Measurements from ENCODE around the gene LRBA.
"Not testable (repeated sequence)": the region's sequence is repeated elsewhere in the genome, so short reads cannot be mapped to it uniquely, and the experiment has no call there.

LRBA gene

DNA sequence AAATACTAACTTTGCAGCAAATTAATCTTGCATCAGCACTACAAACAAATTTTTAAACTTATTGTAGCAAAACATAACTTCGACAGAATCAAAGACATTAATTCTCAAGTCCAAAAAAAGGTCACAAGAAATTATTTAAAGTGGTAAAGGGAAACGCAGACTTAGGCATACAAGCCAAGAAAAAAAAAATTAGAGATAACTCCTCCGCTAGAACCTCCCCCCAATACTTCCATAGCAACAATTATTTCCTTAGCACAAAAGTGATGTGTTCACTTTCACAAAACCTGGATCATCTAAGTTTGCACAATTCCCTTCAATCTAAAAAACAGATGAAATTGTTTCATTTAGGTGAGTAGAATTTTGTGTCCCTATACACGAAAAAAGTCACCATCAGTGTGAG, 1.1 kb downstream of the LRBA start:
- no peak for DNase-seq

DNA sequence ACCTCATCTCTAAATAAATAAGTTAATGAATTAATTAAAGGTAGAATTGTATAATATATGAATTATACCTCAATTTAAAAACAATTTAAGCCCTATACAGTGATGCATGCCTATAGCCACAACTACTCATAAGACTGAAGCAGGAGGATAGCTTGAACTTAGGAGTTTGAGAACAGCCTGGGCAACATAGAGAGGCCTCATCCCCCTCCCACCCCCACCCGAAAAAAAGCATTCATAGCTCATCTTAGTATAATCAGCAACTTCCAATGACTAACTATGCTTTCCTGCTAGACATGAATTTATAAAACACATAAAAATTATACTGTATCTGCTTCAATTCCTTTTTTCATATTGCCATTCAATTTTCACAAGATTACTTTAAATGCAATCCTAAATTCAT, 1.6 kb downstream of the LRBA start:
- DNase-seq = no peak

DNA sequence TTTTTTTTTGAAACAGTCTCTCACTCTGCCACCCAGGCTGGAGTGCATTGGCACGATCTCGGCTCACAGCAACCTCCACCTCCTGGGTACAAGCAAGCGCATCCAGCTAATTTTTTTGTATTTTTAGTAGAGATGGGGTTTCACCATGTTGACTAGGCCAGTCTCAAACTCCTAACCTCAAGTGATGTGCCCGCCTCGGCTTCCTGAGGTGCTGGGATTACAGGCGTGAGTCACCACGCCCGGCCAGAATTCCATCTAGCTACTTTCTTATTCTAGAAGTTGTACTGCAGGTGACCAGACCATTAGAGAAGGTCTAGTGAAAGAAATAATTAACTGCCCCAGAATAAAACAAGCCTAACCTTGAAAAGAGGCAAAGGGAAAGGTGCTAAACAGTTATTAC, 2.3 kb downstream of the LRBA start:
- DNase-seq = no peak

- DNase-seq = no peak
Measured at GRCh38 chr4:151012376-151012775, 2.7 kb downstream of the LRBA start.

- no peak for DNase-seq
Measured at GRCh38 chr4:151004222-151004621, 10.9 kb downstream of the LRBA start.

DNA sequence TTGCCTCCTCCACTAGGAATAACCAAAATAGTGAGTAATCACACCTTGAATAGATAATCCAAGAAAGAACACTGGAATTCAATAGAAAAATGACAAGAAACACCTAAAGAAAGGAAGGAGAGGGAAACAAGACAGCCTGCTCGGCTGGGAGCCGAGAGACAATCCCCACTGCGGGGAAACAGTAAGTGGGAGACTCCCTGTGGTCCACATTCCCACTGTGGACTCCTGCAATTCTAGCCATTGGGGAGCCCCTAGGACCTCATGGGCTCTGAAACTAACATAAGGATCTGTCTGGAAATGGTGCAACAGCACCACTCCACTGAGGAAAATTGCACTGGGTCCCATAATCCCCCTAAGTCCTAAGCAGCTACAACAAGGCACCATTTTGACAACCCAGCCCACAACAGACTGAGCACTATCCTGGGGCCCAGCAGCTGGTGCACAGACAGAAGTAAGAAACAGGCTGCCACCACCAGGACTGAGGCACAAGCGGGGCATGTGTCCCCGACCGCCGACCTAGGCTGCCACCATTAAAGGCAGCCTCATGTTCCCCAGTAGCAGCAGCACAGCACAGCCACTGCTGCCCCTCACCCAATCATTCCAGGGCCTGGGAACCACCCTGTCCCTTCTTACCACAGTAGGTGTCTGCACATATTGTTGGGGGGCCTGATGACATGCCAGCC, 14.2 kb downstream of the LRBA start:
- DNase-seq = no peak

DNA sequence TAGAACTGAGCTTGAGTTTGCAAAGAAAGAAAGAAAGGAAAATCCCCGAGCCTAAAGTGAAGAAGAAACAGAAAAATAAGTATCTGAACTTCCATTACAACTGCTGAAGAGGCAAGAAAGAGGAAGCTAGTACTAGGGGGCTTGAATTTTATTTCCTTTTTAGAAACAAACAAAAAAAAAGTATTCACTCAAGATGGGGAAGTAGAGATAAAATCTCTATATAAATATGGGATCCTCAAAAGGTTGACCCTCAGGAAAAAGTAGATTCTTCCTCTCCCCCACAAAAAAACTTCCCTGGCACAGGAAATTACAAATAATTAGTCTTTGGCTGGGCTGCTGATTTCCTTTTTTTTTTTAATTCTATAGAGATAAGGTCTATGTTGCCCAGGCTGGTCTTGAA, 16.0 kb downstream of the LRBA start:
- DNase-seq = no peak

DNA sequence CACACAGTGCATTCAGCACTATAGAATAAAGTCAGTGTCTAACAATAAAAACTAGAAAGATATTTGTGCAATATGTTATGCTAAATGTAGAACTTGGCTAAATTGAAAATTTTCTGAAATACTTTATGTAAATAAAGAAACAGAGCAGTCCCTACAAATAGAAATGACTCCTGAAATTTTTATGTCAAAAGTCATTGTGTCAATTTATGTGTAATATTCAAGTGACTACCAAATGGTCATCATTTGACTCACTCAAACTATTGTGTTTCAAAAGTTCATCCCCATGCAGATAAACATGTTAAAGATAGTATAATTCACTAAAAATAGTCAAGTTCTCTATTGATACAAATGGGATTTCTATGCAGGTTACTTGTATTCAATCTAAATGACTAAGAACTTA, 17.9 kb downstream of the LRBA start:
- DNase-seq = no peak

DNA sequence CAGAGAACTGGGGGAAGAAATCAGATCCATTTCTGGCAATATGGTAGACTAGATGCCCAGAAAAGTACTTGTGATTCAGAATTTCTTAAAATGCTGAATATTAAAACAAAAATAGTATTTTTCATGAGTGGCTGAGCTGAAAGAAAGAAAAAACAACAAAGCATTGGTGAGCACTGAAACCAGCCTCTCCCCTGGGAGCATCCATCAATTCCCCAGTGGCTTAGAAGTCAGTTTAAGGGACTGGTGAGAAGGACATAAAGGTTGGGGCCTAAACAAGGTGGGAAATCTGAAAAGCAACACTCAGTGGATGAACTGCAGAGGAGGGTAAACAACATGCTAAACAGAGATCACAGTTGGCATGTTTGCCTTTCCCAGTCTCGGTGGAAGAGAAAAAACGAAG, 20.4 kb downstream of the LRBA start:
- DNase-seq = no peak

DNA sequence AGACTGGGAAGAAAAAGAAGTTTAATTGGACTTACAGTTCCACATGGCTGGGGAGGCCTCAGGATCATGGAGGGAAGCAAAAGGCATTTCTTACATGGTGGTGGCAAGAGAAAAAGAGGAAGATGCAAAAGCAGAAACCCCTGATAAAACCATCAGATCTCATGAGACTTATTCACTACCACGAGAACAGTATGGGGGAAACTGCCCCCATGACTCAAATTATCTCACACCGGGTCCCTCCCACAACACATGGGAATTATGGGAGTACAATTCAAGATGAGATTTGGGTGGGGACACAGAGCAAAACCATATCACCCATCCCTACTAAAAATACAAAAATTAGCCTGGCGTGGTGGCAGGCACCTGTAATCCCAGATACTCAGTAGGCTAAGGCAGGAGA, 21.5 kb downstream of the LRBA start:
- not testable (repeated sequence) for DNase-seq

DNA sequence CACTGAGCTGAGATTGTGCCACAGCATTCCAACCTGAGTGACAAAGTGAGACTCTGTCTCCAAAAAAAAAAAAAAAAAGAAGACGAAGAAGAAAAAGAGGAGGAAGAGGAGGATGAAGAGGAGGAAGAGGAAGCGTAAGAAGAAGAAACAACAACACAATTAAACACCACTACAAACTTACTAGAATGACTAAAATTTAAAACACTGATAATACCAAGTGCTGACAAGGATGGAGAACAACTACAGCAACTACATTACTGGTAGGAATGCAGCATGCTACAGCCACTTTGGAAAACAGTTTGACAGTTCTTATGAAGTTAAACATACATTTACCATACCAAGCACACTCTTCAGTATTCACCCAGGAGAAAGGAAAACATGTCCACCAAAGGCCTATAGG, 24.1 kb downstream of the LRBA start:
- no peak for DNase-seq

DNA sequence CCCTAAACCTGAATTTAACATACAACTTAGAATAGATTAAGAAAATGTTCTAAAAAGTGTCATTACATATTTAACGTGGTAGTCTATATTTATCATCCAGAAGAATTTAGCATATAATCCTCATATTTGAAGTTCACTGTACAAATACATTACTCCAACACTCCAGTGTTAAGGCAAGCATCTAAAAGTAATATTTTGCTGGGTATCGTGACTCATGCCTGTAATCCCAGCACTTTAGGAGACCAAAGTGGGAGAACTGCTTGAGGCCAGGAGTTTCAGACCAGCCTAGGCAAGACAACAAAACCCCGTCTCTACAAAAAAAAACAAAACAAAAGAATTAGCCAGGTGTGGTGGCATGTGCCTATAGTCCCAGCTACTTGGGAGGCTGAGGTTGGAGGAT, 24.8 kb downstream of the LRBA start:
- no peak for DNase-seq

DNA sequence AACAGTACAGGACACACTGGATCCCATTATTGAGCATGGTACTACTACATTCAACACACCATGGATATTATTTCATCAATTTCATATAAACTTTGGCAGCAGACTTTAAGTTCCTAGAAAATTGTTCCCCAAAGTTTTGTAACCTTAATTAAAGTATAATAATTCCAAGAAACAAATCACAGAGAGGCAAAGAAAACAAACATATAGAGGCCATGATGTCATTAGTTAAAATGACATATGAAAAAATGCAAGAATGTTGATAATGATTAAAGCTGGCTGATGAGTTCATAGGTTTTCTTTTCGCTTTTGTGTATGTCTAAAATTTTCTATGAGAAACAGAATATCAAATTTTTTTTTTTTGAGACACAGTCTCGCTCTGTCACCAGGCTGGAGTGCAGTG, 26.8 kb downstream of the LRBA start:
- no peak for DNase-seq

DNA sequence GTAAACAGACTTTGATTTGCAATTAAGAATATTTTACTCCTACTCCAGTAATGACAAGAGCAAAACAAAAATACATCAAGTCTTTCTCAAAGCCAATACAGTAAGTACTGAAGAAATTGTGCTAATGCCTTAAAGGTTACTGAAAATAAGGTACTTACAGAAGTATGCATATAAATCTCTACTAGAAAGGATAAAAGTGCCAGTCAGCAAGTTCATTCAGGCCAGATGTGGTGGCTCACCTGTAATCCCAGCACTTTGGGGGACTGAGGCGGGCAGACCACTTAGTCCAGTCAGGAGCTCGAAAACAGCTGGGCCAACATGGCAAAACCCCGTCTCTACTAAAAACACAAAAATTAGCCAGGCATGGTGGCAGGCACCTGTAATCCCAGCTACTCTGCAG, 27.9 kb downstream of the LRBA start:
- DNase-seq = no peak

DNA sequence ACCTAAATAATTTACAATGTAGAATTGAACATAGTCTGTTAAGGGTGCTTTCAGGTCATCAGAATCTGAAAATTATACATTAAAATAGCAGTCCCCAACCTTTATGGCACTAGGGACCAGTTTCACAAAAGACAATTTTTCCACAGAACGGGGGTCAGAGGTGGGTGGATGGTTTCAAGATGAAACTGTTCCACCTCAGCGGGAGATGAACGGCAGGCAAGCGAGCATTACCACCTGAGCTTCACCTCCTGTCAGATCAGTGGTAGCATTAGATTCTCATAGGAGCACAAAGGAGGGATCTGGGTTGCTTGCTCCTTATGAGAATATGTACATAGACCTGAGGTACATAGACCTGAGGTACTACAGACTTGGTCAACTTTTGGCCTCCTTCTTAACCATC, 29.0 kb downstream of the LRBA start:
- DNase-seq = no peak

GRCh38 chr4:150983851-150984250, 31.2 kb downstream of the LRBA start:
- no peak for DNase-seq

DNA sequence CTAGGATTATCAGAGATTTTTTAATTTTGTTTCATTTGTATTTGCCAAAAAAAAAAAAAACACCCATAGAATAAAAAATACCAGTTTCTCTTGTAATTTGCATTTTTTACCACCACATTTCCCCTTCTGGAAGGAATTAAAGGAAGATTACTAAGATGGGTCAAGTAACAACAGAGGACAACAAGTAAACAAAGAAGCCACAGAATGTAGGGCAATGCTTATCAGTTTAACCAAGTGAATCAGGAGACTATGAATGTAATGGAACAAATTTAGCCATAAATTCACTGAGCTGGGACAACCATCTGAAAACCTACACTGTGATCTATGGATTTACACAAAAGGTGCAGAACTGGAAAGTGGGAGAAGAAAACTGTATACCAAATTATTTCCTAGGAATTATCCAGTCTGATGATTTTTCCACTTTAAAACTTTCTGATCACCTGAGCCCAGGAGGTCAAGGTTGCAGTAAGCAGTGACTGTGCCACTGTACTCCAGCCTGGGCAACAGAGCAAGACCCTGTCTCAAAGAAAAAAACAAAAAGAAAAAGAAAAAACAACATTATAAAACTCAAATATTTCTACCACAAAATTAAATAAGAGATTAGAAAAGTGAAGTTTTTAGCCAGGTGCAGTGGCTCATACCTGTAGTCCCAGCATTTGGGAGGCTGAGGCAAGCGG, 32.4 kb downstream of the LRBA start:
- DNase-seq = no peak

DNA sequence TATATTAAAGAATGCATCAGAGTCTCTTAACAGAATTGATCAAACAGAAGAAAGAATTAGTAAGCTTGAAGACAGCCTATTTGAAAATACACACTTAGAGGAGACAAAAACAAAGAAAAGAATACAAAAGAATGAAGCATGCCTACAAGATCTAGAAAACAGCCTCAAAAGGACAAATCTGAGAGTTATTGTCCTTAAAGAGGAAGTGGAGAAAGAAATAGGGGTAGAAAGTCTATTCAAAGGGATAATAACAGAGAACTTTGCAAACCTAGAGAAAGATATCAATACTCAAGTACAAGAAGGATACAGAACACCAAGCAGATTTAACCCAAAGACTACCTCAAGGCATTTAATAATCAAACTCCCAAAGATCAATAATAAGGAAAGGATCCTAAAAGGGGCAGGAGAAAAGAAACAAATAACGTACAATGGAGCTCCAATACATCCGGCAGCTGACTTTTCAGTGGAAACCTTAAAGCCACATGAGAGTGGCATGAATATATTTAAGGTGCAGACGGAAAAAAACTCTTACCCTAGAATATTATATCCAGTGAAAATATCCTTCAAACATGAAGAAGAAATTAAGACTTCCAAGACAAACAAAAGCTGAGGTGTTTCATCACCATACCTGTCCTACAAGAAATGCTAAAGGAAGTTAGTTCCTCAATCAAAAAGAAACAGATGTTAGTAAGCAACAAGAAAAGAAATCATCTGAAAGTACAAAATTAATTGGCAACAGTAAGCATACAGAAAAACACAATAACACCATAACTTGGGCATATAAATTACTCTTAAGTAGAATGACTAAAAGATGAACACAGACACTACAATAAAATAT, 36.1 kb downstream of the LRBA start:
- DNase-seq = no peak

DNA sequence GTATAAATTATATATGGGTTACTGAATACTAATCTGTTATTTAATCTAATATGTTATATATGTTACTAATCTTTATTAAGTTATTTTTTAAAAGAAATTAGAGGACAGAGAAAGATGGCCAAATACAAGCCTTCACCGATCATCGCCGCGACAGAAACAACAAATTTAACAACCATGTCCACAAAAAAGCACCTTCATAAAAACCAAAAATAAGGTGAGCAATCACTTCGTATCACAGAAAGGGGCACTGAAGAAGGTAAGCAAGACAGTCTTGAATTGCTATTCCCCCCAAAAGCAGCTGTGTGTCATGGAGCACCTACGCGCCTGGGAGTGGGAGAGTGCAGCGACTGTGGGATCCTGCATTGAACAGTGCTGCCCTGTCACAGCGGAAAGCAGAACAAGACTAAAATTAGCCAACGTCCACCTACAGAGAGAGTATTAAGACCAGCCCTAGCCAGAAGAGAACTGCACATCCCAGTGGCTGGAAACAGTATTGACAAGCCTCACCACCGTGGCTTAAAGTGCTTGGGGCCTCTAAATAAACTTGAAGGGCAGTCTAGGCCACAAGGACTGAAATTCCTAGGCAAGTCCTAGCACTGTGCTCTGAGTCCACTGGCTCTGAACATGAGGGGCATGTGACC, 38.5 kb downstream of the LRBA start:
- no peak for DNase-seq

DNA sequence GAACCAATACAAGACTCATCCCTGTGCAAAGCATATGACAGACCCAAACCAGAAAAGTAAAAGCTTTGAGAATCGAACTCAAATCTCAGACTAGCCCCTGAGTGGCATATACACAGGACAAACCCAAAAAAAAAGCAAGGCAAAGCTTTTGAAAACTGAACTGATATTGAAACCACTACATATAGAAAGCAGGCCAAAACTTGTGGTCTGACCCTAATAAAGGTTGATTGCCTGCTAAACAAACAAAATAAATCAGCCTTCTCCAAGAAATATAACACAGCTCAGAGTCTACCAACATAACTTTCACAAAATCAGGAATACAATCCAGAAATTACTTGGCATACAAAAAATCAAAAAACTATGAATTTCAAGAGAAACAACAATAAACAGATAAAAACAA, 40.3 kb downstream of the LRBA start:
- DNase-seq = no peak

- DNase-seq = no peak
Measured at GRCh38 chr4:150974252-150974640, 40.8 kb downstream of the LRBA start.

- DNase-seq = no peak
Measured at GRCh38 chr4:150973626-150974251, 41.3 kb downstream of the LRBA start.

DNA sequence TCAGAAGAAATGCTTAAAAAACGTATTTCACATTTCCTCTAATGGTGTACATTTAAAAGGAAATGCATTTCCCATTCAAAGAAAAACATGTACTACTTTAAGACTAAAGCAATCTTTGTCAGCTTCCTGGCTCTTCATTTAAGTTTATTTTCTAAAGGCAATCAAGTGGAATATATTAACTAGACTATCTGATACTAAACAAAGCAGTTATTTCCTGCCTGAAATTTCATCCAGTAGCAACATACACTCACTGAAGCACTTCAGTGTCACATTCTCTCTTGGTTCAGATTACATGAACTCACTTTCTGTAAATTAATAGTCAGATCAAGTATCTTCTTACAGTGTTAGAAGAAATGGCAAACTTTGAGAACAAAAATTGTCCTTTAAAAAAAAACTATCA, 42.5 kb downstream of the LRBA start:
- no peak for DNase-seq

Data from activated naive CD4-positive, alpha-beta T cell (primary cell).